GM13976 (cell line): ENCODE results near the gene WDR73.

Experiments used
- DNase-seq: peaks from one replicate; pipeline ENCODE4 v3.0.0; 2012; ENCODE audit warnings: low spot score
- in situ Hi-C: fragments of 300-500 bp; cut with MboI; formaldehyde crosslinking; loops from one replicate; pipeline ENCODE4 v1.12.0; 2022; ENCODE audit warnings: low sequenced_read_pairs, mixed read lengths, inconsistent platforms; ENCODE audit not compliant: unreplicated experiment
- TF ChIP-seq, protein P1 (sequence below): IDR thresholded peaks from 2 replicates; pipeline ENCODE4 v1.5.1; 2012; ENCODE audit warnings: borderline replicate concordance, mild to moderate bottlenecking; ENCODE audit not compliant: insufficient read depth; ENCODE audit errors: extremely low read depth, missing control alignments, control extremely low read depth

Gene WDR73

DNA sequence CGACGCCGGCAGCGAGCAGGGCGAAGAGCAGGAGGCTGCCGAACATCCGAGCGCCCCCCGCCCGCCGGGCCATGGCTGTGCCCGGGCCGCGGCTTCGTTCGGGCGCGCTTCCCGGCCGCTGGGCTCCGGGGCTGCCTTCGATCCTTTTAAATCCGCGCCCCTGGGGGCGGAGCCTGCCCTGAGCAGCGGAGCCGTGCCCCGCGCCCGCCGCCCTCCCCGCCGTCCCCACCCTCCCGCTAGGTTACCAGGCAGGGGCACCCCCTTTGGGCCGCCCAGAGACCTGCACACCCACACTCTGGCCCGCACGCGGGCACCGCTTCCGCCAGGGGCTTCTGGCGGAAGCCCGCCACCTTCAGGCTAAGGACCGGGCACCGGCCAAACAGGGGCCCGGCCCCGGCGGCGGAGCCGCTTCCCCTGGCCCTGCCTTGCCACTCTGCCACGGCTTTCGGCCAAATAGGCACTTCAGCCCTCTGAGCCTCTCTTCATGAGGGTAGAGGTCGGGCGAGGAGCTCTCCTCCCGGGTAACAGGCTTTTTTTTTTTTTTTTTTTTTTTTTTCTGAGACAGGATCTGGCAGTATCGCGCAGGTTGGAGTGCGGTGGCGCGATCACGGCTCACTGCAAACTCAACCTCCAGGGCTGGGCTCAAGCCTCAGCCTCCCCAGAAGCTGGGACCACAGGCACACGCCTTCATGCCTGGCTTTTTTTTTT lies 4.2 kb upstream of the WDR73 start, which contains the start of gene NMB:
NMB (minus strand) TSS at position 120 of the 708 bp plus-strand sequence; CDS start at position 73, 47 bp downstream.
- peak; percentile 87 for DNase-seq
- TF ChIP-seq, protein P1, sequence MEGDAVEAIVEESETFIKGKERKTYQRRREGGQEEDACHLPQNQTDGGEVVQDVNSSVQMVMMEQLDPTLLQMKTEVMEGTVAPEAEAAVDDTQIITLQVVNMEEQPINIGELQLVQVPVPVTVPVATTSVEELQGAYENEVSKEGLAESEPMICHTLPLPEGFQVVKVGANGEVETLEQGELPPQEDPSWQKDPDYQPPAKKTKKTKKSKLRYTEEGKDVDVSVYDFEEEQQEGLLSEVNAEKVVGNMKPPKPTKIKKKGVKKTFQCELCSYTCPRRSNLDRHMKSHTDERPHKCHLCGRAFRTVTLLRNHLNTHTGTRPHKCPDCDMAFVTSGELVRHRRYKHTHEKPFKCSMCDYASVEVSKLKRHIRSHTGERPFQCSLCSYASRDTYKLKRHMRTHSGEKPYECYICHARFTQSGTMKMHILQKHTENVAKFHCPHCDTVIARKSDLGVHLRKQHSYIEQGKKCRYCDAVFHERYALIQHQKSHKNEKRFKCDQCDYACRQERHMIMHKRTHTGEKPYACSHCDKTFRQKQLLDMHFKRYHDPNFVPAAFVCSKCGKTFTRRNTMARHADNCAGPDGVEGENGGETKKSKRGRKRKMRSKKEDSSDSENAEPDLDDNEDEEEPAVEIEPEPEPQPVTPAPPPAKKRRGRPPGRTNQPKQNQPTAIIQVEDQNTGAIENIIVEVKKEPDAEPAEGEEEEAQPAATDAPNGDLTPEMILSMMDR, result peak; percentile 27
- in situ Hi-C loops, result no loop called here

DNA sequence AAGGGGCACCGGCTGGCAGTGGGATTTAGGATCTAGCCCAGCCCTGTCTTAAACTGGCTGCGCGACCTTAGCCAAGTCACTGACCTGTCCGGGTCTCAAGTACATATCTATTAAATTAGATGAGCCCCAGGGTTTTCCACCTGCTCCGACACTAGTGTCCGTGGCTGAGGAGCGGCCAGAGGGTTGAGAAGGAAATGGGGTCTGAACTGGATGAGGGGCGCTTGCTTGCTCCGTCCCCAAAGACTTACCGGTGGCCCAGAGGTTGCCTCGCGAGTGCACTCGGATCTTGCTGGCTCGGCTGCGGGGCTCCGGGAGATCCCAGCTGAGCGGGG lies 3.6 kb upstream of the WDR73 start:
- TF ChIP-seq, protein P1, result no peak
- in situ Hi-C loops, result no loop called here
- no peak for DNase-seq

DNA sequence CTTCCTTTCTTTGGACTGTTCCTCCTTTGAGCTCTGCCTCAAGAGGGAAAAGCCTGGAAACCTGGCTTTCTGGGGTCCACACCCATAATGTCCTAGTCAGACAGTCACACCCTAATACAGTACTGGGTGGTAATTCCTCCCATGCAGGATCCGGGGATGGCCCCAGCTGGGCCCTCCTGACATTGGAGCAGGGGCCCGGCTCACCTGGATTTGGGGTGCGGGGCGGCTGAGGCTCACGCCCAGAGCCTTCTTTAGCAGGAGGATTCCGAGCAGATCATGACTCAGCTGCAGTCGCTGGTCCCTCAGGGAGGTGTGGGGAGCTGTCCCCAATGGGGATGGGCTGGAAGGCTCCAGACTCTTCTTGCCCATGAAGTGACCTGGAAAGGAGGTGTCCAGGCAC lies 2.9 kb upstream of the WDR73 start:
- no peak for DNase-seq
- in situ Hi-C loops, result no loop called here
- TF ChIP-seq, protein P1, result no peak

DNA sequence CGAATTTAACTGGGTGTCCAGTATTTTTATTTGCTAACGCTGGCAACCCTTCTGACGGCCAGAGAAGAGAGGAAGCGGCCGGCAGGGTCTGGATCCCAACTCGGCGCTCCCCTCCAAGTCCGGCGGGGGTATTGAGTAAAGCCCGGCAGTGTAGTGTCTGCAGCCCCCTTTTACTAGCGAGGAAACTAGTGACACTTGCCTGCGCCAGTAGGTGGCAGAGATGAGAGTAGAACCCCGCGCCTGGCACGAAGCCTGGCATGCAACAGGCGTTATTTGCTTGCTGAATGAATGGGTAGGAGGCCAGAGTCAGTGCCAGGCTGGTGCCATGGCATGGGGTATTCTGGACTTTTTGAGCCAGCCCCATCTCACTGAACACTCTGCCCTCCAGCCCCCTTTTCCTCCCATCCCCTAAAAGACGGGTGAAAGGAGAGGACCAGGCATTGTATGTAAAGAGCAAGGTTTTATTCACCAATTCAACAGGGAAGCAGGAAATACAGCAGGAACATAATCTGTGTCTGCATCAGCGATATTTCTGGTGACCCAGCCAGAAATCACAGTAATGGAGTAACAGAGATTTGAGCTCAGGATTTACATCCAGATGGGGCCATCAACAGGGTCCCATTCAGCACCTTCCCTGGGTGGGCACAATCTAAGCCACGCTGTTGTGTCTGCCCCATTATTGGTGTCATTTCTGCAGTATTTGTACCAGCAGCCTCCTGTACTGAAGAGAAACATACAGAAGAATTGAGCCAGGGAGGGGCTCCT lies 788 bp upstream of the WDR73 start:
- DNase-seq, result peak; percentile 72
- TF ChIP-seq, protein P1, result peak; percentile 64
- in situ Hi-C loops, result no loop called here

DNA sequence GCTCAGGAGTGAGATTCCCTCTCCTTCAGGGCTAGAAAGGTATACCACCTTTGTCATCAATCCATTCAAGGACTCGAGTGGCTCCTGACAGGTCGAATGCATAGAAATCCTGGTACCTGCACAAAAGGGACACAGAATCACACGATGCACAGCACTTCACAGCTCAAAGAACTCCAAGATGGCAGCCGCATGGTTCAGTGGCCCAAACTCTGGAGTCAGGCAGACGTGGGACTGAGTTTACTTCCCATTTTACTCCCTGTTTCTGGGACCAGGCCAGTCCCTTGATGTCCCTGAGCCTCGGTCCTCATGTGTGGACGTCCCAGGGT lies 536 bp downstream of the WDR73 start:
- TF ChIP-seq, protein P1, result no peak
- DNase-seq, result no peak
- in situ Hi-C loops, result no loop called here

DNA sequence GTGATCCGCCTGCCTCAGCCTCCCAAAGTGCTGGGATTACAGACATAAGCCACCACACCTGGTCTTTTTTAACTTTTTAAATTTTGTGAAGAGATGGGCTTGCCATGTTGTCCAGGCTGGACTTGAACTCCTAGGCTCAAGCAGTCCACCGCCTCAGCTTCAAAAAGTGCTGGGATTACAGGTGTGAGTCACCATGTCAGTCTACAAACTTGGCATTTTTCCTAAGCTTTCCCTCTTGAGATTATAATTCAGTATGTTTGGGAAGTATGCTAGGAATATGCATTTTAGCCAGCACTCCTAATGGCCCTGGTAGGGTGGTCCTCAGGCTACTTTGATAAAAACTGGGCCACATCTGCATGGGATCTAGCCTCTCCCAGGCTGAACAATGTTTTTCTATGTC lies 4.4 kb downstream of the WDR73 start:
- DNase-seq, result no peak
- in situ Hi-C loops, result no loop called here
- TF ChIP-seq, protein P1, result no peak

DNA sequence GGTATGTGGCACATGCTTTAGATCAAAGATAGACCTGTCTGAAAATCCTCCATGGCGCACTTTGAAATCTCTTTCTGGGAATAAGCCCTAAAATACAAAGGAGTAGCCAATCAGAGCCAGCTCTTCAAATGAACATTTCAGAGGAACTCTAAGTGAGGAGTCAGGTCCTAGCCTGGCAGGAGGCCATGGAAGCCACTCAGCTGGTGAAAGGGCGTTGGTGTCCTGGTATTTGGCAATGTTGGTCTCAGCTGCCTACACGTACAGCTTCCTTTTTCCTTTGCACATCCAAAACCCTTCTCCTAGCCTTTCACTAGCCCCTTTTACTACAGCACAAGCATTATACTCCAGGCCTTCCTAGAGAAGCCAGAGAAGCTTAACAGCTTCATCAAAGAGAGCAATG lies 5.5 kb downstream of the WDR73 start:
- in situ Hi-C loops, result no loop called here
- no peak for DNase-seq
- TF ChIP-seq, protein P1, result no peak
